NT2/D1 (cell line): ENCODE measurements around the gene COL23A1.

Experiments used
- SUZ12 ChIP-seq: IDR thresholded peaks from 2 replicates; pipeline ENCODE4 v1.6.1; 2011; ENCODE audit not compliant: insufficient read length, insufficient read depth; ENCODE audit errors: extremely low read depth
- YY1 ChIP-seq: IDR thresholded peaks from 2 replicates; pipeline ENCODE4 v1.6.1; 2011; ENCODE audit not compliant: insufficient read length, insufficient read depth
- ZNF274 ChIP-seq: IDR thresholded peaks from 2 replicates; pipeline ENCODE4 v1.6.1; 2011; ENCODE audit warnings: mild to moderate bottlenecking, low read depth, low read length

DNA sequence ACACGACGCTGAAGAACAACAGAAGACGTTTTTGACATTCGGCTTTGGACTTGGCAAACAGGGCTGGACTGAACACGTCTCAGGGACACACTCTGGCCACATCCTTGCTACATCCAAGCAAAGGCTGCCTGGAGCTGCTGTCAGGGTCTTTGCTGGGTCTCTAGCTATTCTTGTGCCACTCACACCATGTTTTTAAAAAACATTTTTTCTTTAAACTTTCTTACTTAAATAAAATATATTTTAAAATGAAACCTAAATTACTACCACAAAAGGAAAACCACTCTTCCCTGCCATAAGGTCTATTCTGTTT lies 229.3 kb downstream of the COL23A1 start:
- no peak for TF ChIP-seq YY1
- TF ChIP-seq SUZ12 = no peak
- no peak for TF ChIP-seq ZNF274
